HEK293 (cell line): ENCODE results near the gene HP1BP3.

Experiments used
- BCL11B ChIP-seq: fragments of 450-650 bp; formaldehyde crosslinking; IDR thresholded peaks from 2 replicates; pipeline ENCODE4 v1.5.1; 2016; ENCODE audit warnings: low read depth, missing biosample characterization, missing genetic modification characterization
- GLIS1 ChIP-seq: fragments of 450-650 bp; formaldehyde crosslinking; IDR thresholded peaks from 2 replicates; pipeline ENCODE4 v1.5.1; 2016; ENCODE audit warnings: missing biosample characterization, missing genetic modification characterization
- KLF16 ChIP-seq: fragments of 450-650 bp; formaldehyde crosslinking; IDR thresholded peaks from 2 replicates; pipeline ENCODE4 v1.5.1; 2017; ENCODE audit warnings: missing biosample characterization, missing genetic modification characterization
- KLF8 ChIP-seq: fragments of 450-650 bp; formaldehyde crosslinking; IDR thresholded peaks from 2 replicates; pipeline ENCODE4 v1.5.1; 2016; ENCODE audit warnings: missing biosample characterization, missing genetic modification characterization
- REPIN1 ChIP-seq: fragments of 450-650 bp; formaldehyde crosslinking; IDR thresholded peaks from 2 replicates; pipeline ENCODE4 v1.5.1; 2017; ENCODE audit warnings: missing biosample characterization, missing genetic modification characterization, low read depth
- REST ChIP-seq: fragments of 450-650 bp; formaldehyde crosslinking; IDR thresholded peaks from 2 replicates; pipeline ENCODE4 v1.5.1; 2016; ENCODE audit warnings: missing biosample characterization, missing genetic modification characterization
- SETDB1 ChIP-seq: IDR thresholded peaks from one replicate; pipeline ENCODE4 v1.6.1; 2017; ENCODE audit warnings: mild to moderate bottlenecking, low read length, moderate library complexity, mixed read lengths; ENCODE audit not compliant: insufficient read length
- TRIM28 ChIP-seq: IDR thresholded peaks from 2 replicates; pipeline ENCODE4 v1.6.1; 2011; ENCODE audit warnings: low read length, control low read depth, borderline replicate concordance
- ZBTB17 ChIP-seq: fragments of 450-650 bp; formaldehyde crosslinking; IDR thresholded peaks from 2 replicates; pipeline ENCODE4 v1.5.1; 2016; ENCODE audit warnings: missing biosample characterization, missing genetic modification characterization
- ZFP69B ChIP-seq: fragments of 450-650 bp; formaldehyde crosslinking; IDR thresholded peaks from 2 replicates; pipeline ENCODE4 v1.5.1; 2016; ENCODE audit warnings: missing biosample characterization, missing genetic modification characterization
- ZNF10 ChIP-seq: fragments of 450-650 bp; formaldehyde crosslinking; IDR thresholded peaks from 2 replicates; pipeline ENCODE4 v1.5.1; 2017; ENCODE audit warnings: missing biosample characterization, missing genetic modification characterization
- ZNF114 ChIP-seq: fragments of 450-650 bp; formaldehyde crosslinking; IDR thresholded peaks from 2 replicates; pipeline ENCODE4 v1.5.0; 2017; ENCODE audit warnings: missing biosample characterization, missing genetic modification characterization
- ZNF132 ChIP-seq: fragments of 450-650 bp; formaldehyde crosslinking; IDR thresholded peaks from 2 replicates; pipeline ENCODE4 v1.5.1; 2017; ENCODE audit warnings: missing biosample characterization, missing genetic modification characterization, borderline replicate concordance
- ZNF214 ChIP-seq: fragments of 450-650 bp; formaldehyde crosslinking; IDR thresholded peaks from 2 replicates; pipeline ENCODE4 v1.5.1; 2017; ENCODE audit warnings: missing biosample characterization, mild to moderate bottlenecking, missing genetic modification characterization, borderline replicate concordance
- ZNF24 ChIP-seq: fragments of 450-650 bp; formaldehyde crosslinking; IDR thresholded peaks from 2 replicates; pipeline ENCODE4 v1.5.1; 2016; ENCODE audit warnings: missing biosample characterization, missing genetic modification characterization
- ZNF248 ChIP-seq: fragments of 450-650 bp; formaldehyde crosslinking; IDR thresholded peaks from 2 replicates; pipeline ENCODE4 v1.5.1; 2017; ENCODE audit warnings: missing biosample characterization, missing genetic modification characterization
- ZNF292 ChIP-seq: fragments of 450-650 bp; formaldehyde crosslinking; IDR thresholded peaks from 2 replicates; pipeline ENCODE4 v1.5.1; 2016; ENCODE audit warnings: low read depth, missing biosample characterization, missing genetic modification characterization, borderline replicate concordance
- ZNF302 ChIP-seq: fragments of 450-650 bp; formaldehyde crosslinking; IDR thresholded peaks from 2 replicates; pipeline ENCODE4 v1.5.1; 2016; ENCODE audit warnings: missing biosample characterization, missing genetic modification characterization, low read depth
- ZNF311 ChIP-seq: fragments of 450-650 bp; formaldehyde crosslinking; IDR thresholded peaks from 2 replicates; pipeline ENCODE4 v1.5.1; 2017; ENCODE audit warnings: missing biosample characterization, missing genetic modification characterization, borderline replicate concordance
- ZNF341 ChIP-seq: fragments of 450-650 bp; formaldehyde crosslinking; IDR thresholded peaks from 2 replicates; pipeline ENCODE4; 2016; ENCODE audit warnings: low read depth, missing biosample characterization, missing genetic modification characterization
- ZNF404 ChIP-seq: fragments of 450-650 bp; formaldehyde crosslinking; IDR thresholded peaks from 2 replicates; pipeline ENCODE4 v1.5.1; 2017; ENCODE audit warnings: missing biosample characterization, missing genetic modification characterization
- ZNF473 ChIP-seq: fragments of 450-650 bp; formaldehyde crosslinking; IDR thresholded peaks from 2 replicates; pipeline ENCODE4 v1.5.1; 2017; ENCODE audit warnings: missing biosample characterization, missing genetic modification characterization
- ZNF548 ChIP-seq: fragments of 450-650 bp; formaldehyde crosslinking; IDR thresholded peaks from 2 replicates; pipeline ENCODE4 v1.5.1; 2016; ENCODE audit warnings: missing biosample characterization, missing genetic modification characterization
- ZNF558 ChIP-seq: fragments of 450-650 bp; formaldehyde crosslinking; IDR thresholded peaks from 2 replicates; pipeline ENCODE4 v1.5.1; 2016; ENCODE audit warnings: missing biosample characterization, missing genetic modification characterization
- ZNF580 ChIP-seq: fragments of 450-650 bp; formaldehyde crosslinking; IDR thresholded peaks from 2 replicates; pipeline ENCODE4 v1.5.1; 2016; ENCODE audit warnings: missing biosample characterization, missing genetic modification characterization
- ZNF670 ChIP-seq: fragments of 450-650 bp; formaldehyde crosslinking; IDR thresholded peaks from 2 replicates; pipeline ENCODE4 v1.5.1; 2016; ENCODE audit warnings: missing biosample characterization, missing genetic modification characterization, low read depth
- ZNF768 ChIP-seq: fragments of 450-650 bp; formaldehyde crosslinking; IDR thresholded peaks from 2 replicates; pipeline ENCODE4 v1.5.1; 2018; ENCODE audit warnings: missing biosample characterization, mild to moderate bottlenecking, missing genetic modification characterization
- TF ChIP-seq, protein P1 (sequence below): fragments of 450-650 bp; formaldehyde crosslinking; IDR thresholded peaks from 2 replicates; pipeline ENCODE4 v1.5.1; 2017; ENCODE audit warnings: missing biosample characterization, mild to moderate bottlenecking, missing genetic modification characterization, moderate library complexity
- TF ChIP-seq, protein P2 (sequence below): fragments of 450-650 bp; formaldehyde crosslinking; IDR thresholded peaks from 2 replicates; pipeline ENCODE4 v1.5.1; 2016; ENCODE audit warnings: missing biosample characterization, missing genetic modification characterization
- TF ChIP-seq, protein P3 (sequence below): fragments of 450-650 bp; formaldehyde crosslinking; IDR thresholded peaks from 2 replicates; pipeline ENCODE4 v1.5.1; 2016; ENCODE audit warnings: missing biosample characterization, missing genetic modification characterization

The HP1BP3 gene

DNA sequence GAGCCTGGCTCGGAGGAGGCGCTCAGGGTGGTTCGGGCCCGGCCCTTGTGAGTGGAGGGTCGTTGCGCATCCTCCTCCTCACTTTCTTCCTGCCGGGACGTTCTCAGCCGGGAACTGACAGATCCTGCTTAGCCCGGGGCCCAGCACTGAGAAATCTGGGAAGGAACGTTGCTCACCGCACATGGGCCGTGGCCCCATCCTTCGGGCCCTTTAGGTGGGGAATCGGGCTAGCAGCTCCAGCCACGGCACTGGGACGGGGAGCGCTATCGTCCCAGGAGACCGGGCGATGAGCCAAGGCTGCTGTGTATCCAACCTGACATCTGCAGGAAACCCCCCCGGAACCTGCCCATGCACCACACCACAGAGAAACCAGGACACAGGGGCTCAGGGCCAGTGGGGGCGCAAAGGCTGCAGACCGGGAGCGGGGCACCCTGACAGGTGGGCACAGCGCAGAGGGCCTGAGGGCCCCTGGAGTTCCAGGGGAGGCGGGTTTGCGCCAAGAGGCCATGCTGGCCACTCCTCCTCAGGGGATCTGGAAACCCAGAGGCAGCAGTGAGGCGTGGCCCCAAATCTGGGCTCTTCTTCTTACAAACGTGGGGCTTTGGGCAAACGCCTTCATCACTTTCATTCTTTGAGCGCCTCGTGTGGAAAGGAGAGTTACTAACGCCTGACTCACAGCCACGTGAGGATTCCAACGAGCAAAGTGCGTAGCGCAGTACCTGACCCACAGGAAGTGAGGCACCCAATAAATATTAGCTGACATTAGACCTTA, 54.3 kb downstream of the HP1BP3 start, which contains the start of gene SH2D5 (continued):
- TF ChIP-seq ZFP69B (tag by site-specific recombination) (peak; percentile 69), ZNF341 (tag by site-specific recombination) (peak; percentile 87), ZNF670 (tag by site-specific recombination) (no peak), ZNF10 (tag by site-specific recombination) (0 out of 2 replicates have a peak, but pooled peaks have one; percentile 11), ZNF24 (peak; percentile 17; the same call in 1 of the 2 replicates), ZNF302 (no peak), TRIM28 (0 out of 2 replicates have a peak, but pooled peaks have one; percentile 10), ZBTB17 (peak; percentile 69; the same call in 1 of the 2 replicates), ZNF114 (tag by site-specific recombination) (no peak), ZNF311 (tag by site-specific recombination) (no peak), REPIN1 (tag by site-specific recombination) (no peak; the same call in 1 of the 2 replicates), KLF16 (tag by site-specific recombination) (peak; percentile 51; the same call in 1 of the 2 replicates), SETDB1 (no peak), ZNF768 (no peak), ZNF558 (no peak; the same call in 1 of the 2 replicates), ZNF248 (no peak), KLF8 (tag by site-specific recombination) (peak; percentile 20; the same call in 1 of the 2 replicates), ZNF132 (tag by site-specific recombination) (no peak), REST (no peak), ZNF473 (tag by site-specific recombination) (no peak), ZNF580 (tag by site-specific recombination) (no peak), GLIS1 (tag by site-specific recombination) (peak; percentile 72), ZNF292 (no peak), ZNF404 (tag by site-specific recombination) (no peak), ZNF548 (tag by site-specific recombination) (no peak), ZNF214 (no peak), BCL11B (no peak)
- TF ChIP-seq, protein P1, sequence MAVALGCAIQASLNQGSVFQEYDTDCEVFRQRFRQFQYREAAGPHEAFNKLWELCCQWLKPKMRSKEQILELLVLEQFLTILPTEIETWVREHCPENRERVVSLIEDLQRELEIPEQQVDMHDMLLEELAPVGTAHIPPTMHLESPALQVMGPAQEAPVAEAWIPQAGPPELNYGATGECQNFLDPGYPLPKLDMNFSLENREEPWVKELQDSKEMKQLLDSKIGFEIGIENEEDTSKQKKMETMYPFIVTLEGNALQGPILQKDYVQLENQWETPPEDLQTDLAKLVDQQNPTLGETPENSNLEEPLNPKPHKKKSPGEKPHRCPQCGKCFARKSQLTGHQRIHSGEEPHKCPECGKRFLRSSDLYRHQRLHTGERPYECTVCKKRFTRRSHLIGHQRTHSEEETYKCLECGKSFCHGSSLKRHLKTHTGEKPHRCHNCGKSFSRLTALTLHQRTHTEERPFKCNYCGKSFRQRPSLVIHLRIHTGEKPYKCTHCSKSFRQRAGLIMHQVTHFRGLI (tag by site-specific recombination) = 0 out of 2 replicates have a peak, but pooled peaks have one; percentile 16
- TF ChIP-seq, protein P2, sequence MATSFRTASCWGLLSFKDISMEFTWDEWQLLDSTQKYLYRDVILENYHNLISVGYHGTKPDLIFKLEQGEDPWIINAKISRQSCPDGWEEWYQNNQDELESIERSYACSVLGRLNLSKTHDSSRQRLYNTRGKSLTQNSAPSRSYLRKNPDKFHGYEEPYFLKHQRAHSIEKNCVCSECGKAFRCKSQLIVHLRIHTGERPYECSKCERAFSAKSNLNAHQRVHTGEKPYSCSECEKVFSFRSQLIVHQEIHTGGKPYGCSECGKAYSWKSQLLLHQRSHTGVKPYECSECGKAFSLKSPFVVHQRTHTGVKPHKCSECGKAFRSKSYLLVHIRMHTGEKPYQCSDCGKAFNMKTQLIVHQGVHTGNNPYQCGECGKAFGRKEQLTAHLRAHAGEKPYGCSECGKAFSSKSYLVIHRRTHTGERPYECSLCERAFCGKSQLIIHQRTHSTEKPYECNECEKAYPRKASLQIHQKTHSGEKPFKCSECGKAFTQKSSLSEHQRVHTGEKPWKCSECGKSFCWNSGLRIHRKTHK (tag by site-specific recombination) = no peak
- TF ChIP-seq, protein P3, sequence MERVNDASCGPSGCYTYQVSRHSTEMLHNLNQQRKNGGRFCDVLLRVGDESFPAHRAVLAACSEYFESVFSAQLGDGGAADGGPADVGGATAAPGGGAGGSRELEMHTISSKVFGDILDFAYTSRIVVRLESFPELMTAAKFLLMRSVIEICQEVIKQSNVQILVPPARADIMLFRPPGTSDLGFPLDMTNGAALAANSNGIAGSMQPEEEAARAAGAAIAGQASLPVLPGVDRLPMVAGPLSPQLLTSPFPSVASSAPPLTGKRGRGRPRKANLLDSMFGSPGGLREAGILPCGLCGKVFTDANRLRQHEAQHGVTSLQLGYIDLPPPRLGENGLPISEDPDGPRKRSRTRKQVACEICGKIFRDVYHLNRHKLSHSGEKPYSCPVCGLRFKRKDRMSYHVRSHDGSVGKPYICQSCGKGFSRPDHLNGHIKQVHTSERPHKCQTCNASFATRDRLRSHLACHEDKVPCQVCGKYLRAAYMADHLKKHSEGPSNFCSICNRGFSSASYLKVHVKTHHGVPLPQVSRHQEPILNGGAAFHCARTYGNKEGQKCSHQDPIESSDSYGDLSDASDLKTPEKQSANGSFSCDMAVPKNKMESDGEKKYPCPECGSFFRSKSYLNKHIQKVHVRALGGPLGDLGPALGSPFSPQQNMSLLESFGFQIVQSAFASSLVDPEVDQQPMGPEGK (tag by site-specific recombination) = peak; percentile 87
